H1 (cell line): ENCODE measurements around the gene ZFYVE1. TPM values are rescaled to one million over a fixed set of nuclear protein-coding genes. Genes with fewer than 3 reads are reported as not detected.

Experiments
- CTCF ChIA-PET: fragments of 300-600 bp; sonication (Branson Sonifier 250); formaldehyde crosslinking; loops from one replicate; lab custom pipeline; 2021; ENCODE audit not compliant: partially characterized antibody; lab: Charles Lee
- POLR2A ChIA-PET: fragments of 300-600 bp; sonication (Branson Sonifier 250); formaldehyde crosslinking; loops from one replicate; lab custom pipeline; 2021; ENCODE audit warnings: inconsistent platforms; ENCODE audit not compliant: partially characterized antibody; lab: Charles Lee
- DNase-seq, 2 experiments: peaks; one replicate each; pipeline versions ENCODE4 v3.0.0 to v3.0.0-alpha.2; 2010 to 2022; ENCODE audit warnings: low spot score in 2 of 2, low read depth in 1 of 2, mixed read lengths in 1 of 2
- FAIRE-seq: peaks from 2 replicates; lab custom pipeline; 2011; peaks lifted over from hg19 to GRCh38; lab: Jason Lieb, UNC
- H2AFZ ChIP-seq: 2 replicates; pipeline ENCODE4 v1.8.1; 2012; ENCODE audit warnings: low read length, inconsistent platforms
- H2AK5ac ChIP-seq: 2 replicates; pipeline ENCODE4 v1.6.1; 2013; ENCODE audit warnings: low read depth, low read length
- H2BK120ac ChIP-seq: replicated peaks from 2 replicates; pipeline ENCODE3; 2013; ENCODE audit warnings: low read depth, low read length, inconsistent platforms
- H2BK12ac ChIP-seq: 2 replicates; pipeline ENCODE4 v1.6.1; 2013; ENCODE audit warnings: low read depth, low read length
- H2BK15ac ChIP-seq: 2 replicates; pipeline ENCODE4 v1.6.1; 2013; ENCODE audit warnings: low read length
- H2BK20ac ChIP-seq: 2 replicates; pipeline ENCODE4 v1.6.1; 2013; ENCODE audit warnings: low read length
- H2BK5ac ChIP-seq: 2 replicates; pipeline ENCODE4 v1.6.1; 2013; ENCODE audit warnings: low read depth, low read length
- H3K14ac ChIP-seq: 2 replicates; pipeline ENCODE4 v1.6.1; 2013; ENCODE audit warnings: inconsistent platforms; ENCODE audit not compliant: insufficient read length
- H3K18ac ChIP-seq: 2 replicates; pipeline ENCODE4 v1.6.1; 2013; ENCODE audit warnings: low read length; ENCODE audit errors: extremely low read depth
- H3K23ac ChIP-seq: 2 replicates; pipeline ENCODE4 v1.6.1; 2013; ENCODE audit warnings: inconsistent platforms; ENCODE audit not compliant: insufficient read length
- H3K23me2 ChIP-seq: 2 replicates; pipeline ENCODE4 v1.6.1; 2013; ENCODE audit warnings: low read depth, low read length
- H3K27ac ChIP-seq: 2 replicates; pipeline ENCODE4 v1.6.1; 2011; ENCODE audit warnings: low read depth, low read length, inconsistent platforms
- H3K27me3 ChIP-seq, 4 experiments: replicated peaks in 1 of 4; 1 replicate in 1 of 4; 2 replicates in 3 of 4; pipeline versions ENCODE4 v1.6.1 to v1.8.1; 2011 to 2013; ENCODE audit warnings: low read length in 3 of 4, mild to moderate bottlenecking in 3 of 4, inconsistent platforms in 2 of 4, mixed read lengths in 2 of 4, moderate library complexity in 1 of 4; ENCODE audit not compliant: control insufficient read depth in 3 of 4, insufficient read depth in 3 of 4; ENCODE audit errors: extremely low read depth in 1 of 4
- H3K36me3 ChIP-seq, 4 experiments: 2 replicates each; pipeline versions ENCODE4 v1.6.1 to v1.8.1; 2011 to 2013; ENCODE audit warnings: mild to moderate bottlenecking in 4 of 4, low read length in 3 of 4, moderate library complexity in 2 of 4, control low read depth in 1 of 4, inconsistent platforms in 1 of 4; ENCODE audit not compliant: insufficient read depth in 4 of 4, control insufficient read depth in 2 of 4
- H3K4ac ChIP-seq: replicated peaks from 2 replicates; pipeline ENCODE3; 2013; ENCODE audit warnings: low read length, low read depth, mixed read lengths, inconsistent platforms; ENCODE audit not compliant: insufficient read length
- H3K4me1 ChIP-seq, 4 experiments: replicated peaks in 1 of 4; 1 replicate in 1 of 4; 2 replicates in 3 of 4; pipeline versions ENCODE4 v1.6.1 to v1.8.1; 2011 to 2013; ENCODE audit warnings: low read length in 3 of 4, inconsistent platforms in 2 of 4, mixed read lengths in 1 of 4; ENCODE audit not compliant: insufficient read depth in 4 of 4, control insufficient read depth in 3 of 4
- H3K4me2 ChIP-seq, 2 experiments: 2 replicates each; pipeline versions ENCODE4 v1.6.1 to v1.8.1; 2011 to 2013; ENCODE audit warnings: low read depth in 2 of 2, low read length in 2 of 2, control low read depth in 1 of 2, inconsistent platforms in 1 of 2, mild to moderate bottlenecking in 1 of 2; ENCODE audit not compliant: insufficient read depth in 1 of 2
- H3K4me3 ChIP-seq, 4 experiments: fragments of 200-600, 300-600 bp in 1 of 4; sonication (generic), shearing (Covaris generic), sonication (Bioruptor Twin) in 1 of 4; 2 replicates each; pipeline versions ENCODE4 v1.5.1 to v1.8.1; 2011 to 2016; ENCODE audit warnings: low read length in 4 of 4, low read depth in 3 of 4, control low read depth in 2 of 4, inconsistent platforms in 2 of 4, mild to moderate bottlenecking in 2 of 4, mixed read lengths in 1 of 4, moderate library complexity in 1 of 4; ENCODE audit not compliant: insufficient read depth in 2 of 4; ENCODE audit errors: extremely low read depth in 1 of 4
- H3K56ac ChIP-seq: replicated peaks from 2 replicates; pipeline ENCODE3; 2013; ENCODE audit warnings: low read depth, mild to moderate bottlenecking, mixed read lengths, low read length, inconsistent platforms; ENCODE audit not compliant: insufficient read length
- H3K79me1 ChIP-seq: 2 replicates; pipeline ENCODE4 v1.6.1; 2013; ENCODE audit warnings: low read depth, low read length, control low read depth
- H3K79me2 ChIP-seq, 2 experiments: 2 replicates each; pipeline versions ENCODE4 v1.6.1 to v1.8.1; 2012 to 2013; ENCODE audit warnings: low read length in 2 of 2, mild to moderate bottlenecking in 2 of 2, inconsistent platforms in 1 of 2; ENCODE audit not compliant: insufficient read depth in 2 of 2, control insufficient read depth in 1 of 2
- H3K9ac ChIP-seq, 4 experiments: replicated peaks in 1 of 4; 1 replicate in 1 of 4; 2 replicates in 3 of 4; pipeline versions ENCODE4 v1.6.1 to v1.8.1; 2011 to 2013; ENCODE audit warnings: low read depth in 3 of 4, low read length in 3 of 4, control low read depth in 2 of 4, mild to moderate bottlenecking in 2 of 4, moderate library complexity in 2 of 4, inconsistent platforms in 1 of 4; ENCODE audit errors: extremely low read depth in 1 of 4
- H3K9me3 ChIP-seq, 2 experiments: 2 replicates each; pipeline versions ENCODE4 v1.6.1 to v1.8.1; 2012 to 2013; ENCODE audit warnings: mild to moderate bottlenecking in 2 of 2, moderate library complexity in 2 of 2, control low read depth in 1 of 2, inconsistent platforms in 1 of 2, low read depth in 1 of 2, low read length in 1 of 2, mixed read lengths in 1 of 2; ENCODE audit not compliant: insufficient read depth in 2 of 2
- H4K20me1 ChIP-seq, 2 experiments: replicated peaks in 1 of 2; 2 replicates each; pipeline versions ENCODE3 to v1.8.1; 2011 to 2013; ENCODE audit warnings: inconsistent platforms in 2 of 2, low read length in 2 of 2, mild to moderate bottlenecking in 1 of 2; ENCODE audit not compliant: insufficient read depth in 2 of 2, control insufficient read depth in 1 of 2
- H4K5ac ChIP-seq: 2 replicates; pipeline ENCODE4 v1.6.1; 2013; ENCODE audit warnings: low read length, low read depth, mixed read lengths, inconsistent platforms; ENCODE audit not compliant: insufficient read length
- H4K8ac ChIP-seq: 2 replicates; pipeline ENCODE4 v1.8.0; 2013; ENCODE audit warnings: mild to moderate bottlenecking, moderate library complexity, low read length, inconsistent platforms; ENCODE audit not compliant: insufficient read depth; ENCODE audit errors: extremely low read depth
- H4K91ac ChIP-seq: replicated peaks from 2 replicates; pipeline ENCODE3; 2013; ENCODE audit warnings: low read length, mixed read lengths, inconsistent platforms; ENCODE audit not compliant: insufficient read length
- CTCF ChIP-seq, 3 experiments: IDR thresholded peaks; 1 replicate in 2 of 3; 2 replicates in 1 of 3; pipeline versions ENCODE4 v1.5.1 to v1.6.1; 2011; ENCODE audit warnings: low read length in 3 of 3, mild to moderate bottlenecking in 3 of 3, inconsistent platforms in 2 of 3, low read depth in 1 of 3, moderate library complexity in 1 of 3; ENCODE audit not compliant: insufficient read depth in 1 of 3; ENCODE audit errors: control extremely low read depth in 1 of 3
- POLR2AphosphoS5 ChIP-seq: IDR thresholded peaks from 2 replicates; pipeline ENCODE4 v1.6.1; 2011; ENCODE audit warnings: low read depth, low read length
- RAD21 ChIP-seq, 2 experiments: IDR thresholded peaks in 1 of 2; conservative IDR thresholded peaks in 1 of 2; 2 replicates each; pipeline ENCODE4 v1.6.1; 2011; ENCODE audit warnings: low read depth in 2 of 2, low read length in 2 of 2, improper control_type of control experiment in 1 of 2, inconsistent platforms in 1 of 2, mild to moderate bottlenecking in 1 of 2, moderate library complexity in 1 of 2
- SUZ12 ChIP-seq: fragments of 200-600 bp; sonication (generic); IDR thresholded peaks from 2 replicates; pipeline ENCODE4 v1.6.1; 2012; ENCODE audit warnings: mild to moderate bottlenecking, inconsistent platforms, low read length, moderate library complexity, mixed read lengths
- WGBS, 2 experiments: shearing (Covaris generic) in 1 of 2; methylation state at CpG; one replicate each; pipeline versions ENCODE4 v1.1.6 to v1.1.7; 2013 to 2015; ENCODE audit warnings: low lambda C conversion rate in 2 of 2, mixed read lengths in 2 of 2, inconsistent platforms in 1 of 2, low coverage in 1 of 2, missing lambda C conversion rate in 1 of 2; ENCODE audit not compliant: insufficient replicate concordance in 2 of 2, insufficient coverage in 1 of 2, insufficient read length in 1 of 2; ENCODE audit errors: extremely low coverage in 1 of 2, missing lambda C conversion rate in 1 of 2; 5-methylcytosine and 5-hydroxymethylcytosine counted together
- polyA plus RNA-seq, 7 experiments: library from polyadenylated mRNA; depleted of rRNA in 3 of 7; stranded (reverse) in 5 of 7; unstranded in 2 of 7; fragments of >200 nt in 5 of 7; fragments of 200-250 nt in 2 of 7; gene quantifications; 1 replicate in 5 of 7; 2 replicates in 1 of 7; 4 replicates in 1 of 7; pipeline versions ENCODE4 v1.2.1 to v1.2.3, GENCODE V29; 2011 to 2013; ENCODE audit warnings: missing spikeins in 2 of 7, mixed read lengths in 2 of 7
- total RNA-seq: library from RNA; stranded (reverse); fragmentation: NEBNext Ultra II Directional; extraction: Animal tissue kit (Norgen Biotek cat#: 25700); gene quantifications from 2 replicates; pipeline ENCODE4 v1.2.1, GENCODE V29; 2021

The ZFYVE1 gene
- total and polyA plus RNA-seq, 2 of the 8 experiments (the other 6 are each of a cell fraction or from before 2014, with no cell fraction given): 9.8 to 12.5 TPM

GRCh38 chr14:72975770-72976169 lies 51.1 kb downstream of the ZFYVE1 start:
- H3K4me3 ChIP-seq: no peak overlapping the region
- no peak overlapping the region for H3K9ac ChIP-seq
- FAIRE-seq (no peak), DNase-seq (no peak)
- H2AK5ac ChIP-seq: no peak overlapping the region
- H3K9me3 ChIP-seq: no peaks in the 10 kb centered on the region
- H3K27me3 ChIP-seq: no peaks in the 10 kb centered on the region
- no peak overlapping the region for H2BK15ac ChIP-seq
- no peak overlapping the region for H3K56ac ChIP-seq
- peaks cover 2% of the 10 kb centered on the region in 2 experiments for H4K20me1 ChIP-seq
- no peak overlapping the region for H2BK120ac ChIP-seq
- no peak overlapping the region for H4K91ac ChIP-seq
- TF ChIP-seq RAD21 (IDR thresholded peaks at IDR 0.05 in 1 of 2, conservative IDR thresholded peaks at IDR 0.05 in 1 of 2; ENCODE audit: low read depth in 2 of 2, low read length in 2 of 2): peak; percentile 32 to 51; a peak in 3 of 4 replicates
- TF ChIP-seq POLR2AphosphoS5: no peak
- TF ChIP-seq SUZ12: no peak
- peak; percentile 13 to 27 (median 14); a peak in 3 of 4 replicates for TF ChIP-seq CTCF (IDR thresholded peaks at IDR 0.05; ENCODE audit: control extremely low read depth in 1 of 3, insufficient read depth in 1 of 3, low read depth in 1 of 3, low read length in 3 of 3)
- H3K79me2 ChIP-seq: no peaks in the 10 kb centered on the region
- peaks cover 2 to 24% (median 5%) of the 10 kb centered on the region in 4 experiments; a peak in 4 of 8 replicates for H3K36me3 ChIP-seq
- no peak overlapping the region for H3K4ac ChIP-seq
- ChIA-PET POLR2A (interaction anchor here (0.9 kb wide), 1 partner anchor 14 kb away, joined by 3 read pairs; no protein-coding TSS in a partner anchor), CTCF (interaction anchor here (0.8 to 4.0 kb wide), 14 partner anchors 9 to 121 kb away, joined by 3 to 15 read pairs (median 4); no protein-coding TSS in a partner anchor)
- peaks cover under 1 to 5% (median 1%) of the 10 kb centered on the region in 4 experiments; a peak in 4 of 7 replicates for H3K4me1 ChIP-seq
- no peak overlapping the region for H2BK12ac ChIP-seq
- H2BK5ac ChIP-seq: no peak overlapping the region
- H2BK20ac ChIP-seq: no peak overlapping the region
- H3K27ac ChIP-seq: no peak overlapping the region
- no peak overlapping the region for H3K14ac ChIP-seq
- no peaks in the 10 kb centered on the region for H3K23me2 ChIP-seq
- no peak overlapping the region for H2AFZ ChIP-seq
- H3K79me1 ChIP-seq: no peaks in the 10 kb centered on the region; the same call in 1 of the 2 replicates
- H3K4me2 ChIP-seq: no peak overlapping the region
- WGBS, 2 experiments: 89% methylated on average over 4 of the region's 4 CpGs; no CpG with 5 or more reads in 1 of the 2 experiments
- no peak overlapping the region for H4K5ac ChIP-seq
- H3K18ac ChIP-seq: no peak overlapping the region
- H4K8ac ChIP-seq: no peak overlapping the region
- H3K23ac ChIP-seq: no peak overlapping the region
